GM19455 (cell line): ENCODE measurements around the gene INO80D.
A peak's percentile ranks its signal among the peaks of the same experiment; 100 is the strongest.
"Not testable (repeated sequence)": the region's sequence is repeated elsewhere in the genome, so short reads cannot be mapped to it uniquely, and the experiment has no call there.

ENCODE experiments used
- ATAC-seq: cut with Tn5 transposase; IDR thresholded peaks from one replicate; pipeline ENCODE4 v1.9.1; 2021; ENCODE audit not compliant: unreplicated experiment

Gene INO80D

DNA sequence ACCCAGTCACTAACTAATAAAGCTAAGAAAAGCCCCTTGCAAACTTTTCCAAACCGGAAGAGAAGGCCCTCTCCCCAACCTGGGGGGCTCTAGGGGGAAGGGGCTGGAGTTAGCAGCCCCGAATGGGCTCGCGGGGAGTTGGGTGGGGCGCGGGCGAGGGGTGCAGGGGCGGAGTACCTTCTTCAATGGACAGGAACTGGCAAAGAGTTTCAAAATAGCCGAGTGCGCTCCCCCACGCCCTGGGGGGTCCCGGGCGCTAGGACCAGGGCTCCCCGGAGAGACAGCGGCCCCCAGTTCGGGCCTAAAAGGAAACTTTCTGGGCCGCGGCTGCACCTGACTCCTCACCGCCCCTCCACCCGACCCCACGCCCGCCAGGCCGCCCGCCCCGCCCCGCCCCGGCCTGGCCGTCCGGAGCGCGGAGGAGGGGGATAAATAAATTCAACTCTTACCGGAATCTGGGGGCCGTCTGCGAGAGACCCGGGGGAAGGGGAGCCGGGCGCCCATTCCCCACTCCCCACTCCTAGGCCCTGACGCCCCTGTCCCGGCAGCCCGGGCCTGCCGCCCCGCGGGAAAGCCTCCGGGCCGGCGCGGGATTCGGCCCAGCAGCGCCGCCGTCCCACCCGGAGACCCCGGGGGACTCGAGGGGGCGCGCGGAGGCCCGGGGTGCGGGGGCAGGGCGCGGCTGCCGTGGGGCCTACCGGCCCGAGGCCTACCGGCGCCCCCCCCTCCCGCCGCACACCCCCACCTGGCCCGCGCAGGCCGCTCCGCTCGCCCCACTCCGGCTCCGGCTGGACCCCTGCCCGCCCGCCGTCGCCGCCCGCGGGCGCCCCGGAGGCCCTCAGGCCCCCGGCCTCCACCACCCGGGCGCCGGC lies 868 bp downstream of the INO80D start:
- peak; percentile 32 for ATAC-seq

DNA sequence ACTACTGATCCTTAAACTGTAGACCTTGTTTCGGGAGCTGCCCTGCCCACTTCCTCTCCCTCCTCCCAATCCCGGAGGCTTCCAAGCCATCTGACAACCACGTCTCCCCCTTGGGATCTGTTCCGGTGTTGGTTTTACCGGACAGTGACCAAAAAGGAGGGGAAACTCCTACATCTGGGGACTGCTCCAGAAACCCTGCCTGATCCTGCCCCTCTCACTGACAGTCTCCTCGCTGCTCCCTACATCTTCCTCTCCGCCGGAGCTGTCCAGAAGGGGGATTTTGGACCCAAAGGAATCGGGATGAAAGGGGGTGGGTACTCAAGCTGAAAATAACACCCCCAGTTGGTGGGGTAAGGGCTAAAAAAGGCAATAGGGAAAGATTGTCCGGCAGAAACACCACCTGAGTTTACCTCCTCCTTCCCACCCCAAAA lies 1.5 kb downstream of the INO80D start:
- ATAC-seq = no peak

DNA sequence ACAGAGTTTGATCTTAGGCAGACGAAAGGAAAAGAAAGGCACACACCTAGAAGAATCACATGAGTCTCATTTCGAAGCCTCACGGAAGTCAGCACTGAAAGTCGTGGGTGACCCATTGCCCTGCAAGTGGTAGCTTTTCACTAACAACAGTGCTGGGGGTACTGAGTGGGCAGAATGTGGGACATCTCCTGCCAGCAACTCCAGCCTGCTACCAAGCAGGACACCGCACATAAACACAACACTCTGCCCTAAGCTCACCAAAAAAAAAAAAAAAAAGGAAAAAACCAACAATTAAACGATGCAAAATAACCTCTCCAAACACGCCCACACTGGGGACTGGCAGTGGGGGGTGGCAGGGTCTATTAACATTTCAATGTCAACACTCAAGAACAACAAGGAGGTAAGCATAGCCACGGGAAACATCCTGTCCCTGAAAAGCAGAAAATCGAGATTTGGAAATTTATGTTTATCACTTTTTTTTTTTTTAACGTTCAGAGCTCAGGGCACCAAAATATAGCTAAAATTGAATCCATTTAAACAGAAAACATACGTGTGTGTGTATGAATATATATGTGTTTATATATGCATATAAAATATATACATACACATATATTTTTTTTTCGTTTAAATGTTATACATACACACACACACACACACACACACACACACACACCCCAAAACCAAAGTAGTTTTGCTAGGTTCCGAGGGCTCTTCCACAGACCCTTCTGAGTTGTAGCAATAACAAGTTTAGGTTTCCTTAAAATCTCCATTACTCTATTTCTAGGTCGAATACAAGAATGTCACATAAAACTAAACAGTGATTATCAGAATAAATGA lies 2.2 kb downstream of the INO80D start:
- ATAC-seq = no peak

DNA sequence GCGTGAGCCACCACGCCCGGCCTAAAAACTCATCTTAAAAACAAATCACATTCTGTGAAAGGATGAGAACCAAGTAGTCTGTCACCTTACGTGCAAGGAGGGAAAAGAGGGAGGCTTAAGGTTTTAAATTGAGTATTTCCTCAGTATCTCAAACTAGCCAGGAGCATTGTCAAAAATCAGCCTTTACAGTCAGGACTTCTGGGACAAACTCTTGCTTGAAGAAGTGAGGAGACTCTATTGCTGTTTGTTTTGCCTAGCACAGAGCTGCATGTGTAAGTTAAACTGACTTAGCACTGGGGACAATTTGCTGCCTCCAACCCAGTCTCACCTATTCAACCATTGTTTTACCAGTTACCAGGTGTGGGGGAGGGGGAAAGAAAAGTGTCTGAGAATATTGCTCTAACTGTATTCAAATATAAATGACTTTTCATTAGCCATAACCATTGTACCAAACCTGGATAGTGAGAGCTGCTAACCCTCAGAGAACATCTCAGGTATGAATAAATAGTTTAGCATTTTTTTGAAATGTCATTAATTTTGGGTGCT lies 3.6 kb downstream of the INO80D start:
- no peak for ATAC-seq

DNA sequence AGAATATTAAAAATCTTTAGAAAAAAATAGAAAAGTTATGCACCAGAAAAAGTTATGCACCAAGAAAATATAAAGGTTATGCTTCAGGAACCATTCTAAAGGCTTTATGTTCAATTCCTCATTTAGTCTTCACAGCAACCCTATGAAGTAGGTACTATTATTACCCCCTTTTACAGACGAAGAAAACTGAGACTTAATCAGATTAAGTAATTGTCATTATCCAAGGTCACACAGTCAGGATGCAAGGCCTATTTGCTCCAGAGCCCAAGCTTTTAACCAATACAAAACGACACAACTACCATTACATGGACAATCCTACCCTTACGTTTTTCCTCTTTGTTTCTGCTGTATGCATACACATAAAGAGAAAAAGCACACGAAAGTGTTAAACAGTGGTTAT lies 5.0 kb downstream of the INO80D start:
- no peak for ATAC-seq

DNA sequence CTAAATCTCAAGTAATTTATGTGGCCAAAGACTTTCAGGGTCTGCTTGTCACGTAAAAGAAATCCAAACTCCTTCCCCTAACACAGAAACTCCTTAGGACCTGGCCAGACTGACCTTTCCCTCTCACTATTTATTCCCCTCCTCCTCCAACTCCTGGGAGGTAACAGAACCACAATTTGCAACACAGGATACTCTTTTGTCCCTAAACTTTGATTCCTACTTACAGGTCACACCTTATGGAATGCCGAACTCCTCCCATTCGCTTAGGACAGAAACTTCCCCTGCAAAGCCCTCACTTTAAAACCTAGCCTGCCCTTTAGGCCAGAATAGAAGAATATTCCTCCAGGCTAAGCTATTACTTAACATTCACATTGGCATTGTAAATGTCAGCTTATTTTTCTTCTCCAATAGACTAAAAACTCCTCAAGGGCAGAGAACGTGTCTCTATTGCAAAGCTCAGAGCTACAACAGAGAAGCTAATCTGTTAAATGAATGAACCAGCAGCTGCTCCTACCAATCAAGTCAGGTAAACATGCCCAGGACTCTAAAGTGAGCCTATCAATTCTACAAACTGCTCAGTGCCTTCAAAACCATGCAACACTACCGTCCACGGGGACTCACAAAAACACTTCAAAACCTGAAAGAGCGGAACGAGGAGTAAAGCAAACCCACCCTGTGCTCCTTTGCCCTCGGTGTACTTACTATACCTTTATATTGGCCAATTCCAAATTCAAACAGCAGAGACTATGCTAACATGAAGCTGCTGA lies 6.1 kb downstream of the INO80D start:
- no peak for ATAC-seq

DNA sequence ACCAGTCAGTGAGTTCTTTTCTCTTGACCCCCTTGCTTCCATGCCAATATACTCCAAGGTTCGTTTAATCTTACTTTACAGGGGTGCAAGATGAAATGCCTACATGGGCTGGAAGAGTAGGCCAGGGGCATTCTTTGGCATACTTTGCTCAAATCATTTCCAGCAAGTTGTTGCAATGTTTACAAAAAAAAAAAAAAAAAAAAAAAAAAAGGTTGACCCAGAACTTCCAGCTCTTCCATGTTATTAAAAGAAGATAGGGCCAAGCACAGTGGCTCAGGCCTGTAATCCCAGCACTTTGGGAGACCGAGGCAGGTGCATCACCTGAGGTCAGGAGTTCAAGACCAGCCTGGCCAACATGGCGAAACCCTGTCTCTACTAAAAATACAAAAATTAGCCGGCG lies 8.1 kb downstream of the INO80D start:
- not testable (repeated sequence) for ATAC-seq

DNA sequence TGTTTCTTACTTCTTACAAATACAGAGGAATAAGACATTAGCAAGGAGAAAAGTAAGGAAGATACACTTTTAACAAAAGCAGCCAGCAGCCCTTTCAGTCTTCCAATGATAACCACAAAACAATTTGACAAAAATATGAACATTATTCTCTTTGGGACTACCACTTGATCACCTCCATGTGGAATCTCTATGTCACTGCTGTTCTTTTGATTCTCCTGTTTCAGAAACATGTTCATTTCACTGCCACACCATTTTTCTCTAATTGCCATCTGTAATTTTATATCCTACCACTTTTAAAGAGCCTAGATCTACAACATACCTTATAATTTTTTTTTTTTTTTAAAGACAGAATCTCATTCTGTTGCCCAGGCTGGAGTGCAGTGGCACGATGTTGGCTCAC lies 10.9 kb downstream of the INO80D start:
- no peak for ATAC-seq

DNA sequence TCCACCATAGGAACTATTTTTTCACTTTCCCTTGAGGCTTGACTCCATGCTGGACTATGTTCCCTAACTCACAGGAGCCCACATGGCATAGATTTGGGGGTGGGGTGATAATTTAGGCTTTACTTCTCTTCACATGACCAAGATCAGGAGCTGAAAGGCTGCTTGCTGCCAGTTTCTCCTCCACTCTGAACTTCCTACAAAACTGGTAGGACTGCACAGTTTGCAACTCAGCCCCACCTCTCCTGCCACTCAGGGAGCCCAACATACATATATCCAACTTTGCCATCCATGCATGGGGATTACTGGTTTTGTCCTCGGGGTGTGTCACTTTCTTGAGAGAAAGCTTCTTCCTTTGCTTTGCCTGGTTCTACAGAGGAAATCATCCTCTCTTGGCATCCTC lies 14.2 kb downstream of the INO80D start:
- no peak for ATAC-seq

DNA sequence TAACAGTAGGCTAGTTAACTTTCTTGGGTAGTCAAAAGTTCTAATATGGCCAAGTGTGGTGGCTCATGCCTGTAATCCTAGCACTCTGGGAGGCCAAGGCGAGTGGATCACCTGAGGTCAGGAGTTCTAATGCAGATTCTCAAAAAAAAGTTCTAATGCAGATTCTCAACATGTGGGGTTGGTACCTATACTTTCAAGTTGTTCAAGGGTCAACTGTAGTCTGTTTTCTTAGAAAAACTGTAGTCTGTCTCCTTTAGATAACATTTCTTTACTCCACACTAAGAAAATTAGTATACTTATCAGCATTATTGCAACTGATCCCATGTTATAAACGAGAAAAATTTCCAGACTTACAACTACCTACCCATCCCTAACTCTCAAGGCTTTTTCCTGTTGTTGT lies 16.6 kb downstream of the INO80D start:
- ATAC-seq = no peak

DNA sequence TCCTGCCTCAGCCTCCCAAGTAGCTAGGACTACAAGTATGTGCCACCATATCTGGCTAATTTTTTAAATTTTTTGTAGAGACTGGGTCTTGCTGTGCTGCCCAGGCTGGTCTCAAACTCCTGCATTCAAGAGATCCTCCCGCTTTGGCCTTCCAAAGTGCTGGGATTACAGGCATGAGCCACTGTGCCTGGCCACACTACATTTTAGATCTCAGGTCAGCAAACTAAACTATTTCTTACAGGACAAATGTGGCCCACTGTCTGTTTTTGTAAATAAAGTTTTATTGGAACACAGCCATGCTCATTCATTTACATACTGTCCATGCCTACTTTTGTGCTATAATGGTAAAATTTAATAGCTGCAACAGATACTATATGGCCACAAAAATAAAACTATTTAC lies 17.8 kb downstream of the INO80D start:
- ATAC-seq = no peak

DNA sequence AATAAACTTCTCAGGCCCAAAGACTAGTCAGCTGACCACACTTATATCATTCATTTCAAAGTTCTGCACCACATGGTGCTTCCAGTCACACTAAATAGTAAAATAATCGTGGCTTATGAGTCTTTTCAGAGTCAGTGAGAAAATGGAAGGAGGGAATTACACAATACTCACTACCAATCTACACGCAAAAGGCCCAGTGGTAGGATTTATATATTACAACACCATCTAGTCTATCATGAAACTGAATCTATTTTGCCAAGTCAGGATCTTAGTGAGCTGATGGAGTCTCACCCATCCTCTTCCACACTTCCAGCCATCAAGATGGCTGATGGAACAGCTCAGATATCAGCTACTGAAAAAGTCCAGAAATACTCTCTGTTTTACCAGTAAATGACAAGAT lies 21.9 kb downstream of the INO80D start:
- no peak for ATAC-seq

DNA sequence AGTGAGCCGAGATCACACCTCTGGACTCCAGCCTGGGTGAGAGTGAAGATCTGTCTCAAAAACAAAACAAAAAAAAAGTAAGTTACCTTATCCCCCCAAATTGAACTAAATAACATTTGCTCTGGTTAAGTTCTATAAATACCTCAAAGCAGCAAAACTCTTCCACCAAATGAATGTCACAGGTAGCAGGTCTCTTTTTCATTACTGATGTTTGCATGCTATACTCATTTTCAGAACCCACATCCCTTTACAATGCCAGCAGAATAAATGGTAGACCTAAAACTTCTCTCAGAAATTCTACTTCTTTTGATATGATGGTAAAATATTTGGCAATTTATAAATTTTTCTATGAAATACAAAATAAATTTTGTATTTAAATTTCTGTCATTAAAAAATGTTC lies 22.3 kb downstream of the INO80D start:
- ATAC-seq = no peak

DNA sequence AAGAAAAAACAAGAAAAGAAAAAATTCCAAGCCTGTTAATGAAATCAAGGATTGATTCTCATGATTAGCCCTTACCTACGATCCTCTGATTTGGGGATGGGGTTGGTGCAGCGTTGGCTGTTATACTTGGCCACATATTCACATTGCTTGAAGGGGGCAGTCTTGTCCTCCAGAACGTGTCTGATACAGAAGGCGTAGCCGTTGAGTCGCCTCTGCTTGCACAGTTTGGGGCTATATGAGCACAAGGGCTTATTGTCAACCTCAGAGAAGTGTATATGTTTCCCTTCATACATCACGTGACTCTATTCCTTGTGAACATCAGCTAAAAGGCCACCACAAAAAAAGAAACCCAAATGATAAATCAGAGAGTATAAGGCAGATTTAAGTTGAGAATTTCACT lies 23.2 kb downstream of the INO80D start:
- no peak for ATAC-seq

DNA sequence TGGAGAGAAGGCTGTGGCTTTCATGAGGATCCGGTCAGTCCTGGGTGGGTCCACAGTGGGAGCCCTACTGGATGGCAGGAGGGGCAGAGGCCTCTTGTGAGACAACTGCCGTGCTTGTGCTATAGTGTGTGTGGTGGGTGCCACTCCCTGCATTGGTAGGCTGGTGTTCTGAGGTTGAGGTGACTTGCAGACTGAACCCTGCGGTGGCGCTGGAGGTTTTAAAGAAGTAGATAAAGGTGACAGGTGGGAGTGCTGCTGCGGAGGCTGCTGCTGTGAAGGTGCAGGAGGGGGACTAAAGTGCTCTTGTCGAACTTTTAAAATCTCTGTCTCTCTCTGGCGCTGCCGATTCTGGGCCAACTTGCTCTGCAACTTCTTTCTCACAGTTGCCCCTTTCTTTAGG lies 29.7 kb downstream of the INO80D start:
- ATAC-seq = no peak

DNA sequence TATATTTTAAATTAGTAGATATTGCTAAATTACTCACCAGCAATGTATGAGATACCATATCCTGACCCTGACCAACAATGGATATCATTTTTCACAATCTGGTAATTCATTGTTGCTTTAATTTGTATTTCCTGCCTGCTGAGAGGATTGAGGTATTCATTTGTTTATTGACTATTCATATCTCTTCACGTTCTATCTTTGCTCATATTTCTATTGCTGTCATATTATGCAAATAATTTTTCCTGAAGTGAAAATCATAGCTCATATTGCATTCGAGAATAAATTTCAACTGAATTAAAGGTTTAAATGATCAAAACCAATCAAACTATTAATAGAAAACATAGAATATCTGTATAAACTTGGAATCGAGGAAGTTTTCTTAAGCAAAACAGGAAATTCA lies 31.0 kb downstream of the INO80D start:
- ATAC-seq = no peak

DNA sequence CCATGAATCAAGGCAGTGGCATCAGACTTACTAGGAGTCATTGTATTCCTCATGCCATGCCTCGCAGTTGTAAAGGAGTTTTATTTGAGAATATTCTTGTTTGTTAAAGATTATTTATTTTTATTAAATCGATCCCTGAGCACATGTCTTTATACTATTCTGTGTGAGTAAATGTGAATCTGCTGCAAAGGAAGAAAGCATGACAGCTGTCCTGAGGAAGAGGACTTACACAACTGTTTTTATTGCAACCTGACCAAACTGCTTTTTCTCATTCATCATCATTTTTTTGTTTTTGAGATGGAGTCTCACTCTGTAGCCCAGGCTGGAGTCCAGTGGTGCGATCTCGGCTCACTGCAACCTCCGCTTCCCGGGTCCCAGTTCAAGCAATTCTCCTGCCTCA lies 34.1 kb downstream of the INO80D start:
- no peak for ATAC-seq

DNA sequence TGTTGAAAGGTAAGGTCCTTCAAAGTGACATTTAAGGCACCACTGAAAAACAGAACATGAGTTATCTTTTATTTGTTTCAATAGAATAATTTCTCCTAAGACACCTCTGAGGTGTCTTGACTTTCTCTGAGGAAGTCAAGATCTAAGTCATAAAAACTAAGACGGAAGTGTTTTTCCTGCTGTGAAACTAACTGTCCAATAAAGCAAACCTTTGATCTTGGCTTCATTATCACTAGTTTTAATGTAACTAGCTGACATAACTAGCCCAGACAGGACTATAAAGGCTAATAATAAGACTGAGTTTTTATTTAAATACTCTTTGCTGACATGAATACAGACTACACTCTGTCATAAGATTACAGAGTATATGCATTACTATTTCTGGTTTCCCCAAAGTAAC lies 36.6 kb downstream of the INO80D start:
- ATAC-seq = no peak

DNA sequence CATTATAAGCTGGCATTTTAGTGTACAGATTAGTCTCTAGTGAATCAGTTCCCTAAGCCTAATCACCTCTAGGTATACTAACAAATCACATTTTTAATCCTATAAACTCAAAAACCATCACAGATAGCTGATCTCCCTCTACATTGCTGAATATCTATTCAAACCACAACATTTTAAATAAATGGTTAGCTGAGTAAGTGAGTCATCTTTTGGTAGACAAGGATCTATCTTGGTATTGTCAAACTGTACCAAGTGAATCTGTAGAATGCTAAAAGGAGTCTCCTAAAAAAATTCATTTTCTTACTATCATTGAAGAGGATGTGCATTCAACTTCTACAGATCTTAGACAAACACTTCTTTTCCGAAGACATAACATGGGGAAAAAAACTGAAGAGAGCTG lies 40.7 kb downstream of the INO80D start:
- no peak for ATAC-seq

DNA sequence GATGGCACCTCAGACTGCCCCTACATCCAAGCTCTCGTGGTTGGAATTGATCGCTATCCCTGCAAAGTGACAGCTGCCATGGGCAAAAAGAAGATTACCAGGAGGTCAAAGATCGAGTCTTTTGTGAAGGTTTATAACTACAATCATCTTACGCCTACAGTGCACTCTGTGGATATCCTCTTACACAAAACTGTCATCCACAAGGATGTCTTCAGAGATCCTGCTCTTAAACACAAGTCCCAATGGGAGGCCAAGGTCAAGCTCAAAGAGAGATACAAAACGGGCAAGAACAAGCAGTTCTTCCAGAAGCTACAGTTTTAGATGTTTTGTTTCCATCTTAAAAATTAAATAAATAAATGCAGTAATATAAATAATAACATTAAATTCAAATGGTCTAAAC lies 45.4 kb downstream of the INO80D start:
- no peak for ATAC-seq

DNA sequence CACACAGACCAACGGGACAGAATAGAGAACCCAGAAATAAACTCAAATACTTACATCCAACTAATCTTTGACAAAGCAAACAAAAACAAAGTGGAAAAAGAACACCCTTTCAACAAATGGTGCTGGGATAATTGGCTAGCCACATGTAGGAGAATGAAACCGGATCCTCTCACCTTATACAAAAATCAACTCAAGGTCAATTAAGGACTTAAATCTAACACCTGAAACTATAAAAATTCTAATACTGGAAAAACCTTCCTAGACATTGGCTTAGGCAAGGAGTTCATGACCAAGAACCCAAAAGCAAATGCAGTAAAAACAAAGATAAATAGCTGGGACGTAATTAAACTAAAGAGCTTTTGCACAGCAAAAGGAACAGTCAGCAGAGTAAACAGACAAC lies 50.6 kb downstream of the INO80D start:
- not testable (repeated sequence) for ATAC-seq
